ENCODE results near the gene TGM2.

Gene TGM2

GRCh38 chr20:38165089-38165965, at the start of gene TGM2:
Gene TGM2 (minus strand): TSS chr20:38165270. CDS start chr20:38165198, 72 bp downstream.
- peak; percentile 34 to 39 for DNase-seq (ENCODE audit: low read depth in 2 of 2)

GRCh38 chr20:38214256-38215193, 49.5 kb upstream of the TGM2 start:
- DNase-seq (ENCODE audit: low read depth in 2 of 2): no peak

- no peak for DNase-seq (ENCODE audit: low read depth in 2 of 2)
Measured at GRCh38 chr20:38213607-38213940, 48.5 kb upstream of the TGM2 start.

GRCh38 chr20:38212806-38213606, 47.9 kb upstream of the TGM2 start:
- DNase-seq (ENCODE audit: low read depth in 2 of 2): no peak

- DNase-seq (ENCODE audit: low read depth in 2 of 2): no peak
Measured at GRCh38 chr20:38211200-38212097, 46.4 kb upstream of the TGM2 start.

GRCh38 chr20:38210741-38211140, 45.7 kb upstream of the TGM2 start:
- DNase-seq (ENCODE audit: low read depth in 2 of 2): no peak

GRCh38 chr20:38209736-38210405, 44.8 kb upstream of the TGM2 start:
- no peak for DNase-seq (ENCODE audit: low read depth in 2 of 2)

GRCh38 chr20:38209054-38209675, 44.1 kb upstream of the TGM2 start:
- DNase-seq (ENCODE audit: low read depth in 2 of 2): no peak

GRCh38 chr20:38208523-38208922, 43.5 kb upstream of the TGM2 start:
- DNase-seq (ENCODE audit: low read depth in 2 of 2): no peak

- no peak for DNase-seq (ENCODE audit: low read depth in 2 of 2)
Measured at GRCh38 chr20:38208088-38208487, 43.0 kb upstream of the TGM2 start.

GRCh38 chr20:38207621-38208020, 42.6 kb upstream of the TGM2 start:
- DNase-seq (ENCODE audit: low read depth in 2 of 2): no peak

GRCh38 chr20:38205001-38205400, 39.9 kb upstream of the TGM2 start:
- DNase-seq (ENCODE audit: low read depth in 2 of 2): no peak

GRCh38 chr20:38203981-38204357, 38.9 kb upstream of the TGM2 start:
- DNase-seq (ENCODE audit: low read depth in 2 of 2): no peak

- DNase-seq (ENCODE audit: low read depth in 2 of 2): no peak
Measured at GRCh38 chr20:38203337-38203980, 38.4 kb upstream of the TGM2 start.

- DNase-seq (ENCODE audit: low read depth in 2 of 2): no peak
Measured at GRCh38 chr20:38202982-38203293, 37.9 kb upstream of the TGM2 start.

GRCh38 chr20:38202153-38202981, 37.3 kb upstream of the TGM2 start:
- DNase-seq (ENCODE audit: low read depth in 2 of 2): no peak

GRCh38 chr20:38201356-38201755, 36.3 kb upstream of the TGM2 start:
- no peak for DNase-seq (ENCODE audit: low read depth in 2 of 2)

GRCh38 chr20:38200646-38201045, 35.6 kb upstream of the TGM2 start:
- no peak for DNase-seq (ENCODE audit: low read depth in 2 of 2)
